ENCODE data around the gene MSX1. TPM values are rescaled to one million over a fixed set of nuclear protein-coding genes. Genes with fewer than 3 reads are reported as not detected.

MSX1 gene
- total RNA-seq, 1 donor from 2014 or later = 38.9 TPM

GRCh38 chr4:4899202-4899925 lies 39.9 kb downstream of the MSX1 start:
- DNase-seq (ENCODE audit: low spot score) = no peak

- DNase-seq (ENCODE audit: low spot score) = no peak
Measured at GRCh38 chr4:4901877-4902276, 42.4 kb downstream of the MSX1 start.

GRCh38 chr4:4912155-4912554 lies 52.7 kb downstream of the MSX1 start:
- DNase-seq (ENCODE audit: low spot score) = no peak

- DNase-seq (ENCODE audit: low spot score) = peak; percentile 49
Measured at GRCh38 chr4:4913147-4913561, 53.7 kb downstream of the MSX1 start.

Other genes starting within 250 kb of the MSX1 start
- gene CYTL1, start 159.8 kb downstream of the MSX1 start, total RNA-seq = 1.4 TPM
- 4.3 TPM for gene STK32B, start 191.8 kb downstream of the MSX1 start, total RNA-seq